ENCODE measurements around the gene RAB11A.

The RAB11A gene

DNA sequence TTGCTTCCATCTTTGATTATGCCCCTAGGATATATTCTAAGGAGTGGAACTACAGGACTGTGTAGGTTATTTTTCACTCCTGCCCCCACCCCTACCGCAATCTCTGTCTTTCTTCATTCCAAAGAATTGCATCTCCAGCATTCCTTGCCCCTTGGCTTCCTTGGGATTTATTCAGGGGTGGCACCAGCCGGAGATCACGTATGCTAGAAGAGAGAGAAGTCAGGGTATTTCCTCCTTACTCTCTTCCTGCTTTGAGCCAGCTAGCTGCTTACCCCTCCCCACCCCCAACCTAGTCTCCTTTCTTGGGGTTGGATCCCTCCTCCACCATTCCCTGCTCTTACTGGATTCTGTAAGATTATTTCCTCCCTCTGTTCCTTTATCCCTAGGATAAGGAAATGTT is 42.2 kb upstream of the RAB11A start:
- no peak overlapping the region for H3K4me3 ChIP-seq (replicated peaks; ENCODE audit: low read depth, low read length)
- no peak for DNase-seq (ENCODE audit: extremely low read depth, low read depth)
- TF ChIP-seq, protein P1, sequence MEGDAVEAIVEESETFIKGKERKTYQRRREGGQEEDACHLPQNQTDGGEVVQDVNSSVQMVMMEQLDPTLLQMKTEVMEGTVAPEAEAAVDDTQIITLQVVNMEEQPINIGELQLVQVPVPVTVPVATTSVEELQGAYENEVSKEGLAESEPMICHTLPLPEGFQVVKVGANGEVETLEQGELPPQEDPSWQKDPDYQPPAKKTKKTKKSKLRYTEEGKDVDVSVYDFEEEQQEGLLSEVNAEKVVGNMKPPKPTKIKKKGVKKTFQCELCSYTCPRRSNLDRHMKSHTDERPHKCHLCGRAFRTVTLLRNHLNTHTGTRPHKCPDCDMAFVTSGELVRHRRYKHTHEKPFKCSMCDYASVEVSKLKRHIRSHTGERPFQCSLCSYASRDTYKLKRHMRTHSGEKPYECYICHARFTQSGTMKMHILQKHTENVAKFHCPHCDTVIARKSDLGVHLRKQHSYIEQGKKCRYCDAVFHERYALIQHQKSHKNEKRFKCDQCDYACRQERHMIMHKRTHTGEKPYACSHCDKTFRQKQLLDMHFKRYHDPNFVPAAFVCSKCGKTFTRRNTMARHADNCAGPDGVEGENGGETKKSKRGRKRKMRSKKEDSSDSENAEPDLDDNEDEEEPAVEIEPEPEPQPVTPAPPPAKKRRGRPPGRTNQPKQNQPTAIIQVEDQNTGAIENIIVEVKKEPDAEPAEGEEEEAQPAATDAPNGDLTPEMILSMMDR (IDR thresholded peaks at IDR 0.05; ENCODE audit: low read depth, low read length, missing control alignments): no peak

DNA sequence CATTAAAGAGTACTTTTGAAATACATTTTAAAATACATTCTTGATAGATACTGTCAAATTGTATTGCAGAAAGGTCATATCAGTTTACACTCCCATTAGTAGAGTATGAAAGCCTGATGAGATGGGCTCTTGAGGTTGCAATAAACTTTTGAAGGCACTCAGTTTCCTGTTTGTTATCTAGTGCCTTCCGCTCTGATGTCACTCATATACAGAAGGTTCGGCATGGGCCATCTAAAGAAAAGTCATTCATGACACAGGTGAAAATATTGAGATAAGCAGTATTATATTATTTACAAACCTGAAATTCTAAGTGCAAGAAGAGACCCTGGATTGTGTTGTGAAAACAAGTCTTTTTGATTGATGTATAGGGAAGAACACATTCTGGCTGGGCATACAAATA is 40.7 kb upstream of the RAB11A start:
- TF ChIP-seq, protein P1 (IDR thresholded peaks at IDR 0.05; ENCODE audit: low read depth, low read length, missing control alignments): no peak
- H3K4me3 ChIP-seq (replicated peaks; ENCODE audit: low read depth, low read length): no peak overlapping the region
- no peak for DNase-seq (ENCODE audit: extremely low read depth, low read depth)

DNA sequence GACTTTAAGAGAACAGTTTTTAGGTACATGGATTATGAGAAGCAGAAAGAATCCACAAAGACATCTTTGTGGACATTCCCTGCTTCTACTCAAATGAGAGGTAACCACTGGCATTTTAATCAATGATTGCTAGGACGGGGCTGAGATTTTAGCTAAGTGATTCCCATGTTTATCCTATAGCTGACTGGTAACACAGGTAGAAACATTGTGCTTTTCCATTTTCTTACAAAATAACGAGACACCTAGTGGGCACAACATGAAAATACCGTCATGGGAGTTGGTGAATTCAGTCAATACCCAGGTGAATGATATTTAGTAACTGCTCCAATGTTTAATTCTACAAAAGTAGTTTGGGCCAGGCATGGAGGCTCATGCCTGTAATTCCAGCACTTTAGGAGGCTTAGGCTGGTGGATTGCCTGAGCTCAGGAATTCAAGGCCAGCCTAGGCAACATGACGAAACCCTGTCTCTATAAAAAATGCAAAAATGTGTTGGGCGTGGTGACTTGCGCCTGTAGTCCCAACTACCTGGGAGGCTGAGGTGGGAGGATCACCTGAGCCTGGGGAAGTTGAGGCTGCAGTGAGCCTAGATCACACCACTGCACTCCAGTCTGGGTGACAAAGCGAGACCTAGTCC is 40.0 kb upstream of the RAB11A start:
- TF ChIP-seq, protein P1 (IDR thresholded peaks at IDR 0.05; ENCODE audit: low read depth, low read length, missing control alignments): peak; percentile 40
- no peak for DNase-seq (ENCODE audit: extremely low read depth, low read depth)
- no peak overlapping the region for H3K4me3 ChIP-seq (replicated peaks; ENCODE audit: low read depth, low read length)

DNA sequence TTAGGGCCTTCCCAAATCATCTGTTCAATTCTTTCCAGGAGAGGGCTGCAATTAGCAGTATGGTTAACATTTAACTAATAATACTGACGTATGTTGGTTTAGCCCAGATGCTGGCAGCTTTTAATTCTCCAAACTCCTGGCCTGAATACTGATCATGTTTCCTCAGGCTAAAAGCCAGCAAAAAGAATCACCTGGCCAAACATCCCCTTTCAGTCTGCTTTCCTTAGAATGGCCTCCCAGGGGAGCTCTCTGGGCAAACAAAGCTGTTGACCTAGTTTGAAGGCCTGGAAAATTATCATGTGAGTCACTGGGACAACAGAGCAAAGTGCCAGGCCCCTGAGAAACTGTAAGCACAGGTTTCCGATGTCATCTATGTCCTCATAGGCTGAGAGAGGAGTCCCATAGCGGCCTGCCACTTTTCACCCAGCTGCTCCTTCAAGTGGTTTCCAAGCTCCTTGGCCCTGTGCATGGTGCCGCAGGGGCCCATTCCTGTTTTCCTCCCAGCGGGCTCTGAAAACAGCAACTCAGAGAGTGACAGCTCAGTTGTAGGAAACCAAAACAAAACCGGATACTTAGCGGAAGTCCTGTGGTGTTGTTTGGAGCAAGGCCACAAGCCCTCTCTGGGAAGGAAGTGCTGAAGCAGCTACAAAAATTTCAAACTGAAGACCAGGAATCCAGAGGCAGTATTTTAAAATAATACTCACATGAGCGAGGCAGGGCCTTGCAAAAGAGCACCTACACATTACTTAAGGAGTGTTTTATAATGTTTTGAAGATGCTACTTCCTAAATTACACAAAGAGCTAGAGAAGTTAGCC is 36.5 kb upstream of the RAB11A start:
- DNase-seq (ENCODE audit: extremely low read depth, low read depth): peak; percentile 46
- TF ChIP-seq, protein P1 (IDR thresholded peaks at IDR 0.05; ENCODE audit: low read depth, low read length, missing control alignments): no peak
- H3K4me3 ChIP-seq (replicated peaks; ENCODE audit: low read depth, low read length): no peak overlapping the region

GRCh38 chr15:65833501-65834205 is 35.6 kb upstream of the RAB11A start:
- no peak overlapping the region for H3K4me3 ChIP-seq (replicated peaks; ENCODE audit: low read depth, low read length)
- TF ChIP-seq, protein P1 (IDR thresholded peaks at IDR 0.05; ENCODE audit: low read depth, low read length, missing control alignments): no peak
- no peak for DNase-seq (ENCODE audit: extremely low read depth, low read depth)

GRCh38 chr15:65834603-65835282 is 34.5 kb upstream of the RAB11A start:
- TF ChIP-seq, protein P1 (IDR thresholded peaks at IDR 0.05; ENCODE audit: low read depth, low read length, missing control alignments): no peak
- no peak overlapping the region for H3K4me3 ChIP-seq (replicated peaks; ENCODE audit: low read depth, low read length)
- no peak for DNase-seq (ENCODE audit: extremely low read depth, low read depth)

Data from HFF-Myc (cell line).